NT2/D1 (cell line): ENCODE measurements around the gene AKAP13.

Source experiments
- DNase-seq: peaks from one replicate; pipeline ENCODE4 v3.0.0-alpha.2; 2011; ENCODE audit warnings: low read depth, low spot score
- H3K27me3 ChIP-seq: 2 replicates; pipeline ENCODE4 v1.6.0; 2011; ENCODE audit warnings: mild to moderate bottlenecking; ENCODE audit not compliant: insufficient read length, insufficient read depth
- H3K36me3 ChIP-seq: 2 replicates; pipeline ENCODE4 v1.6.1; 2011; ENCODE audit warnings: mild to moderate bottlenecking, low read length, mixed read lengths; ENCODE audit not compliant: insufficient read depth, insufficient read length
- H3K4me1 ChIP-seq: 2 replicates; pipeline ENCODE4 v1.5.1; 2011; ENCODE audit not compliant: insufficient read depth, insufficient read length
- H3K4me3 ChIP-seq: 2 replicates; pipeline ENCODE4 v1.5.1; 2011; ENCODE audit warnings: low read depth; ENCODE audit not compliant: insufficient read length
- H3K9ac ChIP-seq: 2 replicates; pipeline ENCODE4 v1.6.0; 2011; ENCODE audit warnings: low read depth; ENCODE audit not compliant: insufficient read length
- H3K9me3 ChIP-seq: 2 replicates; pipeline ENCODE4 v1.5.1; 2011; ENCODE audit warnings: mild to moderate bottlenecking, low read length; ENCODE audit not compliant: insufficient read depth
- SUZ12 ChIP-seq: IDR thresholded peaks from 2 replicates; pipeline ENCODE4 v1.6.1; 2011; ENCODE audit not compliant: insufficient read length, insufficient read depth; ENCODE audit errors: extremely low read depth
- YY1 ChIP-seq: IDR thresholded peaks from 2 replicates; pipeline ENCODE4 v1.6.1; 2011; ENCODE audit not compliant: insufficient read length, insufficient read depth
- ZNF274 ChIP-seq: IDR thresholded peaks from 2 replicates; pipeline ENCODE4 v1.6.1; 2011; ENCODE audit warnings: mild to moderate bottlenecking, low read depth, low read length

AKAP13 gene

DNA sequence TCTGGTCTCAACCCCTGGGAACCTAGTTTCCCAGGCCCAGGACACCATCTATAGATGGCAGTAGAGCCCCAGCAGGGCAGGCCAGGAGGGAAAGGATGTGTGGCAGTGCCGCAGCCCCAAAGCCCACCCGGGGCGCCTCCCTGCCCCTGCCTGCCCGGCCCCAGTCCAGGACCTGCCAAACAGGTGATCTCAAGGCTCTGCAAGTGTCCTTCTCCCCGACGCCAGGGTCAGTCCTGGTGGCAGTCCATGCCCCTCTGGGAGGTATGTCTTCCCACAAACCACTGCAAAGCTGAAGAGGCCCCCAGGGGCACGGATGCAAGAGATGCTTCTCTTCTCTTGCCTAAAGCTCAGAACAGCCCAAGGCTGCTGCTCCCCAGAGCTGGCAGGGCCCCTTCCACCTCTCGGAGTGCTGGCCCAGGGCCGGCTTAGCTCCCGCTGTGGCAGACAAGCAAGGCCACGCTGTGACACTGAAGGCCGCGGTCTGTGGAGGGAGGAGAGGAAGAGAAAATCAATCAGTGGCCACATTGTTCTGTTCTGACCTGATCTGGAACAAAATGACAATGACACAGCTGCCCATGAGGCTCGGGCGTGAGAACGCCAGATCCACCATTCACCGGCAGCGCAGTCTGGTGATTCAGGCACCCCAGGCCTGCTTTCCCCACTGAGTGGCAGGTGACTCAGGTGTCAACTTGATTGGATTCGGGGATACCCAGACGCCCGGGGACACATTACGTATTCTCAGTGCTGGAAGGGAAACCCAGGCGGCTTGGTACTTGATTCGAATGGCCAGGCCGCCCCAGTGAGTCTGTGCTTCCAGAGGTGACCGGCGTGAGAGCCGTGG lies 380.3 kb downstream of the AKAP13 start:
- Histone ChIP-seq H3K9me3 (no peaks in the 10 kb centered on the region), H3K36me3 (peaks cover 75% of the 10 kb centered on the region), H3K9ac (no peak overlapping the region), H3K4me1 (peaks cover 14% of the 10 kb centered on the region), H3K4me3 (no peak overlapping the region), H3K27me3 (no peaks in the 10 kb centered on the region)
- no peak for DNase-seq
- TF ChIP-seq ZNF274 (no peak), YY1 (no peak), SUZ12 (no peak)

- peaks cover 75% of the 10 kb centered on the region for H3K36me3 ChIP-seq
- no peak for DNase-seq
- no peaks in the 10 kb centered on the region for H3K9me3 ChIP-seq
- no peak overlapping the region for H3K9ac ChIP-seq
- TF ChIP-seq ZNF274 (no peak), YY1 (no peak), SUZ12 (no peak)
- peaks cover 18% of the 10 kb centered on the region for H3K4me1 ChIP-seq
- H3K4me3 ChIP-seq: no peak overlapping the region
- no peaks in the 10 kb centered on the region for H3K27me3 ChIP-seq
These were observed 381.2 kb downstream of the AKAP13 start for GRCh38 chr15:85761635-85762034.

- DNase-seq: no peak
- no peaks in the 10 kb centered on the region for H3K9me3 ChIP-seq
- TF ChIP-seq YY1: no peak
- TF ChIP-seq SUZ12: no peak
- TF ChIP-seq ZNF274: no peak
- no peak overlapping the region for H3K4me3 ChIP-seq
- H3K27me3 ChIP-seq: no peaks in the 10 kb centered on the region
- peaks cover 19% of the 10 kb centered on the region for H3K4me1 ChIP-seq
- H3K9ac ChIP-seq: no peak overlapping the region
- peaks cover 75% of the 10 kb centered on the region for H3K36me3 ChIP-seq
These were observed 381.8 kb downstream of the AKAP13 start for GRCh38 chr15:85762039-85762755.

DNA sequence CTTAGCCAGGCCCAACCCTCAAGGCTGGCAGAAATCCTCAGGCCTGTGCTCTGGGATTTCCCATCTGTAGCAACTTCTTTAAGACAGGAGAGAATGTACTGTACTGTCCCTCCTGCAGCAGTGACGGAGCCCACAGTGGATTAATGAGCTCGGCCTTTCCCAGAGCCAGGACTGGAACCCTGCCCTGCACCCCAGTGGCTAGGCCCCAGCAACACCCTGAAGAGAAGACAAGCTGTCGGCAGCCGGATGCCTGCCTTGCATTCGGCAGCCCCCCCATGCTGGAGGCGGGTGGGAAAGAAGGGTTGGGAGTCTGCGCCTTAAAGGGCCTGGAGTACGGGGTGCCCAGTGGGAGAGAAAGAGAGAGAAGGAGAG lies 382.3 kb downstream of the AKAP13 start:
- no peaks in the 10 kb centered on the region for H3K27me3 ChIP-seq
- TF ChIP-seq SUZ12: no peak
- TF ChIP-seq YY1: no peak
- TF ChIP-seq ZNF274: no peak
- no peak overlapping the region for H3K9ac ChIP-seq
- no peaks in the 10 kb centered on the region for H3K9me3 ChIP-seq
- peaks cover 19% of the 10 kb centered on the region for H3K4me1 ChIP-seq
- peaks cover 78% of the 10 kb centered on the region for H3K36me3 ChIP-seq
- no peak overlapping the region for H3K4me3 ChIP-seq
- no peak for DNase-seq

GRCh38 chr15:85763157-85763556 lies 382.8 kb downstream of the AKAP13 start:
- DNase-seq: no peak
- Histone ChIP-seq H3K27me3 (no peaks in the 10 kb centered on the region), H3K4me3 (no peak overlapping the region)

DNA sequence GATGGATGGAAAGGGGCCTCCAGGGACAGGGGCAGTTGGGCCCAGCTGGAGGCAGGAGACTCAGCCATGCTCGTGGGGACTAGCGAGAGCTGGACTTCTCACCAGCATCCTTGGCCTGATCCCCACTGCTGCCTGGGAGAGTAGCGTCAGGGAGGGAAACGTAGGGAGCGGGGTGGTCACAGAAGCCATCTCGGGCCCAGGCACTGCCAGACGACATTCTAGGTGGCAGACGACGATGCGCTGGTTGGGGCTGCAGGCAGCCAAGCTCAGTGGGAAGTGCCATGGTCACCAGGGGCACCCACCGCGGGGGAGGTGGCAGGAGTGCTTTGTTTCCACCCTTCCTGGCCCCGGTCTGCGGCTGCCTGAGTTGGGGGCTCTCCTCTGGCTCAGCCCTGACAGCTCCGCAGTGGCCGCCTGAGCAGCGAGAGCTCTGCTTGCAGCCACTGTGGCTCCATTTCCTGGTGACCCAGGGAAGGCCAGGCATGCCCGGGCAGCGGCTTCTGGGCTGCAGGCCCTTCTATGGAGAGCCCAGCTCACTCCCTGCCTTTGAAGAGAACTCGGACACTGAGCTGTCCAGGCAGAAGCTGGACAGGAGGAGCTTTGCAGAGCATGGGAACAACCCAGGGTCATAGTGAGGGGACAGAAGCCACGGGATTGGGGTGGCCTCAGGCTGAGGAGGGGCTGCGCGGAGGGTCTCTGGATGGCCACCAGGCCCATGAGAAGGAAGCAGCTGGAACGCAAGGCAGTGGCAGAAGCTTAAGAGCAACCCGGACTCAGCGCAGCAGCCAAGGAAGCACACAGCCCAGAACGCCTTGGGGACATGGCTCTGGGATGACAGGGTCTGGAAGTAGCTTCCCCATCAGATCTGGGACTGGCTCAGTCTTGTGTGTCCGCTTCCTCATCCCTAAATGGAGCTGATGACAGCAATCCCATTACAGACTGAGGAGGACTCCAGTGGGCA lies 383.6 kb downstream of the AKAP13 start:
- no peaks in the 10 kb centered on the region for H3K27me3 ChIP-seq
- DNase-seq: no peak
- H3K4me3 ChIP-seq: no peak overlapping the region
- H3K9ac ChIP-seq: no peak overlapping the region
- peaks cover 17% of the 10 kb centered on the region for H3K4me1 ChIP-seq
- TF ChIP-seq YY1 (no peak), ZNF274 (no peak), SUZ12 (no peak)
- peaks cover 78% of the 10 kb centered on the region for H3K36me3 ChIP-seq
- no peaks in the 10 kb centered on the region for H3K9me3 ChIP-seq

More at GRCh38 chr15:85763157-85763556, 382.8 kb downstream of the AKAP13 start:
- no peak for TF ChIP-seq SUZ12
- TF ChIP-seq ZNF274: no peak
- TF ChIP-seq YY1: no peak
- no peaks in the 10 kb centered on the region for H3K9me3 ChIP-seq
- H3K36me3 ChIP-seq: peaks cover 78% of the 10 kb centered on the region
- H3K4me1 ChIP-seq: peaks cover 18% of the 10 kb centered on the region
- H3K9ac ChIP-seq: no peak overlapping the region
